ENCODE measurements around the gene CERS6. TPM values are rescaled to one million over a fixed set of nuclear protein-coding genes. Genes with fewer than 3 reads are reported as not detected.

CERS6 gene
- total and polyA plus RNA-seq, 2 of the 8 experiments (the other 6 are each of a cell fraction or from before 2014, with no cell fraction given) = 6.8 to 28.2 TPM

DNA sequence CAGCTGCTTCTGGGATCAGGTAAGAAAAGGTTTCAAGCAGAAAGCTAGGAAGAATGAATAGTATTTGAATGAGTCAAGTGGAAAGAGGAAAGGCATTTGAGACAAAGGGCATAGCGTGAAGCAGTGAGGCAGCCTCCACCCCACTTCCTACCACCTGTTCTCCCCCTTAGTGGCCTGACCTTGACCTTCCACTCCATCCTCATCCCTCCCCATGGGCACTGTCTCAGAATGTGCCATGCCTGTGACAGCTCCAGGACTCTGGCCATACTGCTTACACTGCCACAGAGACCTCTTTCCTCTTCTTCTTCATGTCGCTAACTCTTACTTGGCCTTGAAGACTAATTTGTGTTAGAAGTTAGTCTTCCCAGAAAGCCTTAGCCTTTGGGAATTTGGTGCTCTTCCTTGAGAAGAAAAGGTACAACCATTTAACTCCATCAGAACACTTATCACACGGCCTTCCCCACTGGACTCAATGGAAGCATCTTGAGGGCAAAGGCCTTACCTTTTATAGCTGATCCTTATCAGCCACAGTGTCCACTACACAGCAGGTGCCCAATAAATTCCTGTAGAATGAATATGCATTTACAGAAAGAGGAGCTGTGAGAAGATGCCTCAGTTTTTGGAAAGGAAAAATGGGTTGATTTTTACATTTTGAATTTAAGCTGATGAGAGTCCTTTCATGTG is 331.2 kb downstream of the CERS6 start:
- H4K5ac ChIP-seq (ENCODE audit: insufficient read length, low read depth, low read length) = no peak overlapping the region
- 85% methylated on average over 3 of the region's 3 CpGs; no CpG with 5 or more reads in 1 of the 2 experiments for WGBS, 2 experiments (ENCODE audit: extremely low coverage in 1 of 2, insufficient coverage in 1 of 2, insufficient read length in 1 of 2, insufficient replicate concordance in 2 of 2, low coverage in 1 of 2, low lambda C conversion rate in 2 of 2, missing lambda C conversion rate in 1 of 2)
- H3K23me2 ChIP-seq (ENCODE audit: low read depth, low read length) = no peaks in the 10 kb centered on the region
- H3K18ac ChIP-seq (ENCODE audit: extremely low read depth, low read length) = peak overlapping the region; percentile 1; the same call in 1 of the 2 replicates
- no peak overlapping the region for H4K91ac ChIP-seq (replicated peaks; ENCODE audit: insufficient read length, low read length)
- TF ChIP-seq SUZ12 (IDR thresholded peaks at IDR 0.05; ENCODE audit: low read length) (no peak), TAF1 (IDR thresholded peaks at IDR 0.05; ENCODE audit: low read depth, low read length) (no peak), EZH2 (IDR thresholded peaks at IDR 0.05; ENCODE audit: low read depth, low read length, severe bottlenecking) (no peak), POLR2AphosphoS5 (IDR thresholded peaks at IDR 0.05; ENCODE audit: low read depth, low read length) (no peak), CEBPB (IDR thresholded peaks at IDR 0.05; ENCODE audit: low read depth, low read length) (no peak), FOSL1 (IDR thresholded peaks at IDR 0.05; ENCODE audit: insufficient read depth, low read depth, low read length) (no peak), SIRT6 (IDR thresholded peaks at IDR 0.05; ENCODE audit: low read length) (no peak)
- TF ChIP-seq, protein P1, sequence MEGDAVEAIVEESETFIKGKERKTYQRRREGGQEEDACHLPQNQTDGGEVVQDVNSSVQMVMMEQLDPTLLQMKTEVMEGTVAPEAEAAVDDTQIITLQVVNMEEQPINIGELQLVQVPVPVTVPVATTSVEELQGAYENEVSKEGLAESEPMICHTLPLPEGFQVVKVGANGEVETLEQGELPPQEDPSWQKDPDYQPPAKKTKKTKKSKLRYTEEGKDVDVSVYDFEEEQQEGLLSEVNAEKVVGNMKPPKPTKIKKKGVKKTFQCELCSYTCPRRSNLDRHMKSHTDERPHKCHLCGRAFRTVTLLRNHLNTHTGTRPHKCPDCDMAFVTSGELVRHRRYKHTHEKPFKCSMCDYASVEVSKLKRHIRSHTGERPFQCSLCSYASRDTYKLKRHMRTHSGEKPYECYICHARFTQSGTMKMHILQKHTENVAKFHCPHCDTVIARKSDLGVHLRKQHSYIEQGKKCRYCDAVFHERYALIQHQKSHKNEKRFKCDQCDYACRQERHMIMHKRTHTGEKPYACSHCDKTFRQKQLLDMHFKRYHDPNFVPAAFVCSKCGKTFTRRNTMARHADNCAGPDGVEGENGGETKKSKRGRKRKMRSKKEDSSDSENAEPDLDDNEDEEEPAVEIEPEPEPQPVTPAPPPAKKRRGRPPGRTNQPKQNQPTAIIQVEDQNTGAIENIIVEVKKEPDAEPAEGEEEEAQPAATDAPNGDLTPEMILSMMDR (IDR thresholded peaks at IDR 0.05; ENCODE audit: control extremely low read depth in 1 of 3, insufficient read depth in 1 of 3, low read depth in 1 of 3, low read length in 3 of 3) = no peak
- TF ChIP-seq, protein P2, sequence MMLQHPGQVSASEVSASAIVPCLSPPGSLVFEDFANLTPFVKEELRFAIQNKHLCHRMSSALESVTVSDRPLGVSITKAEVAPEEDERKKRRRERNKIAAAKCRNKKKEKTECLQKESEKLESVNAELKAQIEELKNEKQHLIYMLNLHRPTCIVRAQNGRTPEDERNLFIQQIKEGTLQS (IDR thresholded peaks at IDR 0.05; ENCODE audit: insufficient read depth, low read depth, low read length) = no peak
- H3K27ac ChIP-seq (ENCODE audit: low read depth, low read length) = no peak overlapping the region
- no peak overlapping the region for H2AFZ ChIP-seq (ENCODE audit: low read length)
- H3K4me1 ChIP-seq (replicated peaks in 1 of 4; ENCODE audit: control insufficient read depth in 3 of 4, insufficient read depth in 4 of 4, low read length in 3 of 4) = peaks cover 0 to 7% (median 1%) of the 10 kb centered on the region in 4 experiments; a peak in 5 of 7 replicates
- no peaks in the 10 kb centered on the region for H4K20me1 ChIP-seq (replicated peaks in 1 of 2; ENCODE audit: control insufficient read depth in 1 of 2, insufficient read depth in 2 of 2, low read length in 2 of 2)
- H3K4me2 ChIP-seq (ENCODE audit: insufficient read depth in 1 of 2, low read depth in 2 of 2, low read length in 2 of 2) = no peak overlapping the region
- H3K36me3 ChIP-seq (ENCODE audit: control insufficient read depth in 2 of 4, insufficient read depth in 4 of 4, low read length in 3 of 4) = no peaks in the 10 kb centered on the region
- H3K27me3 ChIP-seq (replicated peaks in 1 of 4; ENCODE audit: control insufficient read depth in 3 of 4, extremely low read depth in 1 of 4, insufficient read depth in 3 of 4, low read length in 3 of 4) = peaks cover 0 to 2% (median 0%) of the 10 kb centered on the region in 4 experiments; a peak in 1 of 7 replicates
- no peak overlapping the region for H2BK120ac ChIP-seq (replicated peaks; ENCODE audit: low read depth, low read length)
- no peak overlapping the region for H2BK12ac ChIP-seq (ENCODE audit: low read depth, low read length)
- ChIA-PET CTCF (ENCODE audit: partially characterized antibody) (interaction anchor here (0.7 to 1.9 kb wide), 3 partner anchors 13 to 651 kb away, joined by 3 to 6 read pairs (median 4); no protein-coding TSS in a partner anchor), POLR2A (ENCODE audit: partially characterized antibody) (no interaction called here)
- no peak overlapping the region for H3K14ac ChIP-seq (ENCODE audit: insufficient read length)
- FAIRE-seq (no peak), DNase-seq (ENCODE audit: low read depth in 1 of 2, low spot score in 2 of 2) (no peak)
- no peak overlapping the region for H3K56ac ChIP-seq (replicated peaks; ENCODE audit: insufficient read length, low read depth, low read length)
- H2BK15ac ChIP-seq (ENCODE audit: low read length) = no peak overlapping the region
- H3K4ac ChIP-seq (replicated peaks; ENCODE audit: insufficient read length, low read depth, low read length) = no peak overlapping the region
- no peaks in the 10 kb centered on the region for H3K79me1 ChIP-seq (ENCODE audit: low read depth, low read length)
- H3K9me3 ChIP-seq (ENCODE audit: insufficient read depth in 2 of 2, low read depth in 1 of 2, low read length in 1 of 2) = no peaks in the 10 kb centered on the region
- H3K4me3 ChIP-seq (ENCODE audit: extremely low read depth in 1 of 4, insufficient read depth in 2 of 4, low read depth in 3 of 4, low read length in 4 of 4) = no peak overlapping the region
- H3K23ac ChIP-seq (ENCODE audit: insufficient read length) = no peak overlapping the region
- H2AK5ac ChIP-seq (ENCODE audit: low read depth, low read length) = 0 out of 2 replicates have a peak overlapping the region, but pooled peaks have one; percentile 9
- no peak overlapping the region for H2BK20ac ChIP-seq (ENCODE audit: low read length)
- no peak overlapping the region for H2BK5ac ChIP-seq (ENCODE audit: low read depth, low read length)
- H3K9ac ChIP-seq (replicated peaks in 1 of 4; ENCODE audit: extremely low read depth in 1 of 4, low read depth in 3 of 4, low read length in 3 of 4) = no peak overlapping the region
- no peak overlapping the region for H4K8ac ChIP-seq (ENCODE audit: extremely low read depth, insufficient read depth, low read length)
- H3K79me2 ChIP-seq (ENCODE audit: control insufficient read depth in 1 of 2, insufficient read depth in 2 of 2, low read length in 2 of 2) = no peaks in the 10 kb centered on the region
